Measurements from ENCODE around the gene BSCL2.
A peak's percentile ranks its signal among the peaks of the same experiment; 100 is the strongest.
"Not testable (repeated sequence)": the region's sequence is repeated elsewhere in the genome, so short reads cannot be mapped to it uniquely, and the experiment has no call there.

BSCL2 gene

GRCh38 chr11:62707277-62707861, at the start of gene BSCL2, which contains the start of gene GNG3:
BSCL2 (minus strand) TSS chr11:62707424; CDS start chr11:62707195, 229 bp downstream.
GNG3 (plus strand) TSS chr11:62707676; CDS start chr11:62708296, 620 bp downstream.
- peak; percentile 7 to 57 for DNase-seq

GRCh38 chr11:62755086-62755615, 47.9 kb upstream of the BSCL2 start:
- DNase-seq, result no peak

- peak; percentile 97 to 100 for DNase-seq
Observed at GRCh38 chr11:62753736-62754603, 46.7 kb upstream of the BSCL2 start, which contains the start of gene ZBTB3. ZBTB3 (minus strand) TSS chr11:62754160; CDS start chr11:62753664, 496 bp downstream.

- no peak for DNase-seq
Observed at GRCh38 chr11:62752994-62753735, 45.9 kb upstream of the BSCL2 start.

- no peak for DNase-seq
Observed at GRCh38 chr11:62752177-62752785, 45.1 kb upstream of the BSCL2 start.

GRCh38 chr11:62749931-62750330, 42.7 kb upstream of the BSCL2 start:
- DNase-seq, result not testable (repeated sequence)

GRCh38 chr11:62747475-62748160, 40.4 kb upstream of the BSCL2 start:
- no peak for DNase-seq

- DNase-seq, result no peak
Observed at GRCh38 chr11:62737196-62737595, 30.0 kb upstream of the BSCL2 start.

GRCh38 chr11:62732830-62733229, 25.6 kb upstream of the BSCL2 start:
- no peak for DNase-seq

GRCh38 chr11:62730076-62730475, 22.9 kb upstream of the BSCL2 start:
- DNase-seq, result not testable (repeated sequence)

- DNase-seq, result peak; percentile 79 to 82
Observed at GRCh38 chr11:62728171-62728988, 21.2 kb upstream of the BSCL2 start, which contains the start of gene TTC9C. TTC9C (plus strand) TSS chr11:62728486; CDS start chr11:62728849, 363 bp downstream.

GRCh38 chr11:62727872-62728170, 20.6 kb upstream of the BSCL2 start:
- DNase-seq, result peak in 1 of 2 experiments; percentile 95

- DNase-seq, result peak; percentile 99 to 100
Observed at GRCh38 chr11:62727165-62727871, 20.1 kb upstream of the BSCL2 start, which contains the start of gene HNRNPUL2. HNRNPUL2 (minus strand) TSS chr11:62727457; CDS start chr11:62727156, 301 bp downstream.

- DNase-seq, result no peak
Observed at GRCh38 chr11:62726915-62727164, 19.6 kb upstream of the BSCL2 start.

GRCh38 chr11:62726156-62726914, 19.1 kb upstream of the BSCL2 start:
- DNase-seq, result no peak

- DNase-seq, result no peak
Observed at GRCh38 chr11:62725646-62726045, 18.4 kb upstream of the BSCL2 start.

- DNase-seq, result no peak
Observed at GRCh38 chr11:62724171-62724570, 16.9 kb upstream of the BSCL2 start.

- DNase-seq, result no peak
Observed at GRCh38 chr11:62721994-62722393, 14.8 kb upstream of the BSCL2 start.

- no peak for DNase-seq
Observed at GRCh38 chr11:62719302-62719978, 12.2 kb upstream of the BSCL2 start.

All from NCI-H187 (cell line).